Activated CD8-positive, alpha-beta T cell treated with anti-CD3 and anti-CD28 coated beads for 36 hours (primary cell): ENCODE data around the gene UBL4A. TPM values are rescaled to one million over a fixed set of nuclear protein-coding genes. Genes with fewer than 3 reads are reported as not detected.

Source experiments
- ATAC-seq: fragments of 200-7000 bp; cut with Tn5 transposase; one replicate; pipeline ENCODE4 v1.10.0; 2021; ENCODE audit warnings: mild to moderate bottlenecking, moderate library complexity
- CTCF ChIA-PET: fragments of 350-600 bp; sonication (Branson Sonifier 250); formaldehyde crosslinking; loops from one replicate; lab custom pipeline; 2021; ENCODE audit warnings: antibody characterized with exemption; lab: Charles Lee
- POLR2A ChIA-PET: fragments of 350-600 bp; sonication (Branson Sonifier 250); formaldehyde crosslinking; loops from one replicate; lab custom pipeline; 2021; ENCODE audit warnings: antibody characterized with exemption; lab: Charles Lee
- DNase-seq: peaks from one replicate; pipeline ENCODE4 v3.0.0-alpha.2; 2020
- H3K27ac Mint-ChIP-seq: one replicate; pipeline ENCODE4 v1.8.0; 2021; ENCODE audit warnings: mild to moderate bottlenecking, mixed read lengths
- H3K27me3 Mint-ChIP-seq: one replicate; pipeline ENCODE4 v1.8.0; 2021; ENCODE audit warnings: mixed read lengths
- H3K36me3 Mint-ChIP-seq: one replicate; pipeline ENCODE4 v1.8.0; 2021; ENCODE audit warnings: low read depth, mixed read lengths
- H3K4me1 Mint-ChIP-seq: one replicate; pipeline ENCODE4 v1.8.0; 2021; ENCODE audit warnings: low read depth, mixed read lengths
- H3K4me3 Mint-ChIP-seq: one replicate; pipeline ENCODE4 v1.8.0; 2021; ENCODE audit warnings: mild to moderate bottlenecking, moderate library complexity, mixed read lengths
- H3K9me3 Mint-ChIP-seq: one replicate; pipeline ENCODE4 v1.8.0; 2021; ENCODE audit warnings: mixed read lengths
- intact Hi-C: fragments of 100-400 bp; cut with micrococcal nuclease; formaldehyde crosslinking; loops from one replicate; pipeline ENCODE4 v1.10.0; 2022
- total RNA-seq, 2 experiments: library from RNA; stranded (reverse); gene quantifications; one replicate each; pipeline ENCODE4 v1.2.3, GENCODE V29; 2021
- TF ChIP-seq, protein P1 (sequence below): fragments of 200-600 bp; IDR thresholded peaks from one replicate; pipeline ENCODE4 v1.8.0; 2022; ENCODE audit warnings: antibody characterized with exemption, mild to moderate bottlenecking

Gene UBL4A
- total RNA-seq, 2 experiments from 2014 or later = 46.5 to 47.6 TPM

DNA sequence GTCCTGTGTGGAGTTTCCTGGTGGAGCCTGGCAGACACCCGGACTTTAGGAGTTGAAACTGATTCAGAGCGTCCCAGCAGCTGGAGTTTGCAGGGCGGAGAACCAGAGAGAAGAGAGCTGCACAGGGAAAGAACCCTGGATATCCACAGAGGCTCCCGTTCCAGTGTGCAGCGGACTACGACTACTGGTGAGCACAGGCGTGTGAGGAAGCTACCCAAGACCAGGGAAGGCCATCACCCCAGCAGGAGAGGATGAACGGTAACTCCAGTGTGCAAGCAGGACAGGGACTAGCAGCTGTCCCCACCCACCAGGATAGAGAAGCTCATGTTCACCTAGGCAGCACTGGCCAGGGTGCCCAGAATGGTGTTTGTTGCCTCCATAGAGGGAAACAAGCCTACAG is 9.6 kb downstream of the UBL4A start:
- ChIA-PET CTCF (interaction anchor here (1.0 to 1.3 kb wide), 2 partner anchors 50 to 103 kb away, joined by 3 to 4 read pairs; no protein-coding TSS in a partner anchor), POLR2A (interaction anchor here (0.7 to 2.6 kb wide), 9 partner anchors 11 to 78 kb away, joined by 3 to 14 read pairs (median 3); partner anchors contain the start of genes RPL10 and SLC10A3)
- no peak overlapping the region for H3K4me3 Mint-ChIP-seq
- DNase-seq = no peak
- no peaks in the 10 kb centered on the region for H3K27me3 Mint-ChIP-seq
- no peak overlapping the region for H3K27ac Mint-ChIP-seq
- no peak for ATAC-seq
- peaks cover 8% of the 10 kb centered on the region for H3K4me1 Mint-ChIP-seq
- H3K9me3 Mint-ChIP-seq = no peaks in the 10 kb centered on the region
- TF ChIP-seq, protein P1, sequence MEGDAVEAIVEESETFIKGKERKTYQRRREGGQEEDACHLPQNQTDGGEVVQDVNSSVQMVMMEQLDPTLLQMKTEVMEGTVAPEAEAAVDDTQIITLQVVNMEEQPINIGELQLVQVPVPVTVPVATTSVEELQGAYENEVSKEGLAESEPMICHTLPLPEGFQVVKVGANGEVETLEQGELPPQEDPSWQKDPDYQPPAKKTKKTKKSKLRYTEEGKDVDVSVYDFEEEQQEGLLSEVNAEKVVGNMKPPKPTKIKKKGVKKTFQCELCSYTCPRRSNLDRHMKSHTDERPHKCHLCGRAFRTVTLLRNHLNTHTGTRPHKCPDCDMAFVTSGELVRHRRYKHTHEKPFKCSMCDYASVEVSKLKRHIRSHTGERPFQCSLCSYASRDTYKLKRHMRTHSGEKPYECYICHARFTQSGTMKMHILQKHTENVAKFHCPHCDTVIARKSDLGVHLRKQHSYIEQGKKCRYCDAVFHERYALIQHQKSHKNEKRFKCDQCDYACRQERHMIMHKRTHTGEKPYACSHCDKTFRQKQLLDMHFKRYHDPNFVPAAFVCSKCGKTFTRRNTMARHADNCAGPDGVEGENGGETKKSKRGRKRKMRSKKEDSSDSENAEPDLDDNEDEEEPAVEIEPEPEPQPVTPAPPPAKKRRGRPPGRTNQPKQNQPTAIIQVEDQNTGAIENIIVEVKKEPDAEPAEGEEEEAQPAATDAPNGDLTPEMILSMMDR = no peak
- intact Hi-C loops = no loop called here
- peaks cover 6% of the 10 kb centered on the region for H3K36me3 Mint-ChIP-seq

DNA sequence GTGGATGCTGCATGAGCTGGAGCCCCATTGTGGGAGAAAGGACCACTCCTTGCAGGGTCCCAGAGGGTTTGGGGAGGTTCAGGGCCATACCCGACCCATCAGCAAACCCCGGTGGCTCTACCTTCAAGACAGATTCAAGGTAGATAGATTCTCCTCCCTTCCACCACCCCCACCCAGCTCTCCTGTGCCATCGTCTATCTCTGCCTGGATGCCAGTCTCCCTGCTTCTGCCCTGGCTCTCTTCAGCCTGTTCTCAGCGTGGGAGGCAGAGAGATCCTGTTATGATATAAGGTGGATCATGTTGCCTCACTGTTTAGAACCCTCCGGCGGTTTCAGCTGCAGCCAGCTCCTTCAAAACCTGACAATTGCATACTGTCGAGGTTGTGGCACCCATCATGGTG is 12.7 kb downstream of the UBL4A start:
- Mint-ChIP-seq H3K4me1 (peaks cover 8% of the 10 kb centered on the region), H3K27me3 (no peaks in the 10 kb centered on the region), H3K36me3 (peaks cover 6% of the 10 kb centered on the region), H3K9me3 (no peaks in the 10 kb centered on the region), H3K27ac (no peak overlapping the region), H3K4me3 (no peak overlapping the region)
- DNase-seq (no peak), ATAC-seq (no peak)
- TF ChIP-seq, protein P1 = no peak
- ChIA-PET POLR2A (no interaction called here), CTCF (no interaction called here)
- intact Hi-C loops = no loop called here

DNA sequence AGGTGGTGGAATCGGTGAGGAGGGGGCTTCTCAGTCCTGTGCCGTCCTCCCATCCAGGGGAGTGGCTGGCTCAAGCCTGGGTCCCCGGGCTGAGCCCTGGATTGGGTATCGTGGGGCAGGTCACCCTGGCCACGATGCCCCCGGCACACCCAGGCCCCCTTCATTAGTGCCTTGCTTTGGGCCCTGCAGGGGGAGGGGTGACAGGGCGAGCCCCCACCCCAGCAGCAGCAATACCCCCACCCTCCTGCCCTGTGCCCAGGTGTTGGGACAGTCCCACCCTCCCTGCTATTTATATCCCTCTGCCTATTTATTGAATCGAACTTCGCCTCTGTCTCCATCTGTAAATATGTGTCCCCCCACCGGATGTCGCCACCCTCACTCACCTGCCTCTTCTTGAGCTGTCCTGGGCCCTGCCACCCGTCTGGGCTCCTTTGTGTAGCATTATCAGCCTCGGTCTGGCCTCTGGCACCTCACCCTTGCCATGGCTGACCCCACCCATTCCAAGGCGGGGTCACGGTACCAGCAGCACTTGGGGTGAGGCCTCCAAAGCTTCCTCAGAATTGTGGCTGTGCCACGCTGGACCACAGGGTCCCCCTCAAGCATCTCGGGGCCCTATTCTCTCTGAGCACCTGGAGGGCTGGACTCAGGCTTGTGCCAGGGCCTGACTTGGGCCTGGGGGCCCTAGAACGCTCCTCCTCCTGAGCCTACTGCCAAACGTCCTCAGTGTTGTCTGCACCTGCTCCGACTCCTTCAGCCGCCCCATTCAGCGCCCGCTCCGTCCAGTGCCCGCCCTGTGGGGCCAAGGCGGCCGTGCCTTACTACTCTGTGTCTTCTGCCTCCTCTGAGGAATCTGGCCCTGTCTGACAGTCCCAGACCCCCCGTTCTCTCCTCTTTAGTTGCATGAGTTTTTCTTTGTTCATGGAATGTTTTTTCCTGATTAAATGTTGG is 13.5 kb downstream of the UBL4A start:
- CTCF ChIA-PET = interaction anchor here (0.8 kb wide), 1 partner anchor 54 kb away, joined by 3 read pairs; no protein-coding TSS in a partner anchor
- no peak overlapping the region for H3K4me3 Mint-ChIP-seq
- TF ChIP-seq, protein P1 = no peak
- no peaks in the 10 kb centered on the region for H3K27me3 Mint-ChIP-seq
- H3K36me3 Mint-ChIP-seq = peaks cover 5% of the 10 kb centered on the region
- H3K9me3 Mint-ChIP-seq = no peaks in the 10 kb centered on the region
- H3K4me1 Mint-ChIP-seq = peaks cover 8% of the 10 kb centered on the region
- H3K27ac Mint-ChIP-seq = no peak overlapping the region
- intact Hi-C loops = no loop called here
- ATAC-seq (no peak), DNase-seq (no peak)
- POLR2A ChIA-PET = no interaction called here

DNA sequence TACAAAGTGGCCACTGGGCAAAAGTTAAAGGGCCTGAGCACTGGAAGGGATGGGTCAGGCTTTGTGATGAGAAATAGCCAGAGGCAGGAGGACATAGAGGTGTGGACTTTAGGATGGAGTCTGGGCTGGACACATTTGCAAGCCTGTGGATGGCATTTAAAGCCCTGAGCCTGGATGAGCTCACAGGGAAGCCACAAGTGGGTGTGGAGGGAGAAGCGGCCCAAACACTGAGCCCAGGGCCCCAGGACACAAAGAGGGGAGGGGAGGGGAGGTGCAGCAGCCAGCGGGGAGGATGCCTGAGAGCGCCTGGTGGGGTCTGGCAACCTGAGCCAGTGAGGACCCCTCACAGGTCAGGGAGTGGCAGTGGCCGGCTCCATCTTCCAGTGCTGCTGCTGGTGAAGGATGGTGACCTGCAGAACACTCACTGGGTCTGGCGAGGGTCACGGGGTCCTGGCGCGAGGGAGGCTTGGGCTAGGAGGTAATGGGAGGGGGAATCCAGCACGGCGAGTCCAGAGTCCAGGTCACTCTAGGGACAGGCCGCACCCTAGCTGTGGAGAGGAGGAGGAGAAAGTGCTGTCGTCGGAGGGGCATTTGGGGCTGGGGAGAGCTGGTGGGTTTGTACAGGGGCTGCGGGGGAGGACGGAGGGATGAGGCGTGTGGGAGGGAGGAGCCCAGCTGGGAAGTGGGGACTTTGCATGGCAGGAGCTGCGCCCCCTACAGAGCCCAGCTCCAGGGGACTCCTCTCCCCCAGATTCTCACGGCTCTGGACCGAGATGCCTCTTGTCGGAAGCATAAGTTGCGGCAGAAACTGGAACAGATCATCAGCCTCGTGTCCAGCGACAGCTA is 14.4 kb downstream of the UBL4A start:
- CTCF ChIA-PET = no interaction called here

More for the DNA sequence above, 14.4 kb downstream of the UBL4A start:
- DNase-seq (no peak), ATAC-seq (no peak)
- TF ChIP-seq, protein P1 = no peak
- intact Hi-C loops = no loop called here
- Mint-ChIP-seq H3K9me3 (no peaks in the 10 kb centered on the region), H3K4me1 (peaks cover 6% of the 10 kb centered on the region), H3K36me3 (peaks cover 5% of the 10 kb centered on the region), H3K4me3 (no peak overlapping the region), H3K27ac (no peak overlapping the region), H3K27me3 (no peaks in the 10 kb centered on the region)
- POLR2A ChIA-PET = no interaction called here
